ENCODE results near the gene CLTCL1.

GRCh38 chr22:19175026-19175601, 116.4 kb downstream of the CLTCL1 start:
- TF ChIP-seq EZH2 (IDR thresholded peaks at IDR 0.05; ENCODE audit: low read depth, unreplicated experiment) (no peak), STAT1 (IDR thresholded peaks at IDR 0.05; ENCODE audit: unreplicated experiment) (no peak), EZH2phosphoT487 (IDR thresholded peaks at IDR 0.05; ENCODE audit: unreplicated experiment) (no peak)
- TF ChIP-seq, protein P1, sequence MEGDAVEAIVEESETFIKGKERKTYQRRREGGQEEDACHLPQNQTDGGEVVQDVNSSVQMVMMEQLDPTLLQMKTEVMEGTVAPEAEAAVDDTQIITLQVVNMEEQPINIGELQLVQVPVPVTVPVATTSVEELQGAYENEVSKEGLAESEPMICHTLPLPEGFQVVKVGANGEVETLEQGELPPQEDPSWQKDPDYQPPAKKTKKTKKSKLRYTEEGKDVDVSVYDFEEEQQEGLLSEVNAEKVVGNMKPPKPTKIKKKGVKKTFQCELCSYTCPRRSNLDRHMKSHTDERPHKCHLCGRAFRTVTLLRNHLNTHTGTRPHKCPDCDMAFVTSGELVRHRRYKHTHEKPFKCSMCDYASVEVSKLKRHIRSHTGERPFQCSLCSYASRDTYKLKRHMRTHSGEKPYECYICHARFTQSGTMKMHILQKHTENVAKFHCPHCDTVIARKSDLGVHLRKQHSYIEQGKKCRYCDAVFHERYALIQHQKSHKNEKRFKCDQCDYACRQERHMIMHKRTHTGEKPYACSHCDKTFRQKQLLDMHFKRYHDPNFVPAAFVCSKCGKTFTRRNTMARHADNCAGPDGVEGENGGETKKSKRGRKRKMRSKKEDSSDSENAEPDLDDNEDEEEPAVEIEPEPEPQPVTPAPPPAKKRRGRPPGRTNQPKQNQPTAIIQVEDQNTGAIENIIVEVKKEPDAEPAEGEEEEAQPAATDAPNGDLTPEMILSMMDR (conservative IDR thresholded peaks at IDR 0.05; ENCODE audit: low read depth in 2 of 2) = no peak

Data from GM23338 (cell line).